Measurements from ENCODE around the gene SRL.
"Not testable (repeated sequence)": the region's sequence is repeated elsewhere in the genome, so short reads cannot be mapped to it uniquely, and the experiment has no call there.

DNA sequence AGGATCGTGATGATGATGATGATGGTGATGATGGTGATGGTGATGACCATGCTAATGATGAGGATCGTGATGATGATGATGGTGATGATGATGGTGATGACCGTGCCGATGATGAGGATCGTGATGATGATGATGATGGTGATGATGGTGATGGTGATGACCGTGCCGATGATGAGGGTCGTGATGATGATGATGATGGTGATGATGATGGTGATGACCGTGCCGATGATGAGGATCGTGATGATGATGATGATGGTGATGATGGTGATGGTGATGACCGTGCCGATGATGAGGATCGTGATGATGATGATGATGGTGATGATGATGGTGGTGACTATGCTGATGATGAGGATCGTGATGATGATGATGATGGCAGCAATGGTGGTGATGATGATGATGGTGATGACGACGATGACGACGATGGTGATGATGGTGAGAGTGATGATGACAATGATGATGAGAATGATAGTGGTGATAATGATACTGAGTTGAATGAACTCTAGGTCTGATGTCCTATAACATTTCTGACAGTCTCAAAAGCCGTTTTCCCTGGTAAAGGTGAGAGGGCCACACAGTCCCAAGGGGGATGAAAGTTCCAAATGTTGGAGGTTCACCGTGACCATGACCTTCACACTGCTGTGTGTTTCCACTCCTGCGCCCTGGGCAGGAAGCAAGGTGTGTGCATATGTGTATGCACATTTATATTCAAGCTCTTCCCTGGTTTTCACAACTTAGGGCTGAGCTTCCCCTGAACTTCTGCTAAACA is 30.3 kb downstream of the SRL start:
- TF ChIP-seq EZH2 (IDR thresholded peaks at IDR 0.05; ENCODE audit: borderline replicate concordance); CTCF (IDR thresholded peaks at IDR 0.05; ENCODE audit: poor library complexity); EZH2phosphoT487 (IDR thresholded peaks at IDR 0.05; ENCODE audit: low read depth, severe bottlenecking, unreplicated experiment): not testable (repeated sequence)

Measured in hepatocyte (in vitro differentiated cells).